Measurements from ENCODE around the gene LRRFIP1.

Gene LRRFIP1, protein sequence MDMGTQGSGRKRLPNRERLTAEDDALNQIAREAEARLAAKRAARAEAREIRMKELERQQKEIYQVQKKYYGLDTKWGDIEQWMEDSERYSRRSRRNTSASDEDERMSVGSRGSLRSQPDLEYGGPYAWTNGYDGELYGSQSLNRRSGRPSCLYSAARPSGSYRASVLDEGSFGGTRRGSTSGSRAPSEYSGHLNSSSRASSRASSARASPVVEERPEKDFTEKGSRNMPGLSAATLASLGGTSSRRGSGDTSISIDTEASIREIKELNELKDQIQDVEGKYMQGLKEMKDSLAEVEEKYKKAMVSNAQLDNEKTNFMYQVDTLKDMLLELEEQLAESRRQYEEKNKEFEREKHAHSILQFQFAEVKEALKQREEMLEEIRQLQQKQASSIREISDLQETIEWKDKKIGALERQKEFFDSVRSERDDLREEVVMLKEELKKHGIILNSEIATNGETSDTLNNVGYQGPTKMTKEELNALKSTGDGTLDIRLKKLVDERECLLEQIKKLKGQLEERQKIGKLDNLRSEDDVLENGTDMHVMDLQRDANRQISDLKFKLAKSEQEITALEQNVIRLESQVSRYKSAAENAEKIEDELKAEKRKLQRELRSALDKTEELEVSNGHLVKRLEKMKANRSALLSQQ

DNA sequence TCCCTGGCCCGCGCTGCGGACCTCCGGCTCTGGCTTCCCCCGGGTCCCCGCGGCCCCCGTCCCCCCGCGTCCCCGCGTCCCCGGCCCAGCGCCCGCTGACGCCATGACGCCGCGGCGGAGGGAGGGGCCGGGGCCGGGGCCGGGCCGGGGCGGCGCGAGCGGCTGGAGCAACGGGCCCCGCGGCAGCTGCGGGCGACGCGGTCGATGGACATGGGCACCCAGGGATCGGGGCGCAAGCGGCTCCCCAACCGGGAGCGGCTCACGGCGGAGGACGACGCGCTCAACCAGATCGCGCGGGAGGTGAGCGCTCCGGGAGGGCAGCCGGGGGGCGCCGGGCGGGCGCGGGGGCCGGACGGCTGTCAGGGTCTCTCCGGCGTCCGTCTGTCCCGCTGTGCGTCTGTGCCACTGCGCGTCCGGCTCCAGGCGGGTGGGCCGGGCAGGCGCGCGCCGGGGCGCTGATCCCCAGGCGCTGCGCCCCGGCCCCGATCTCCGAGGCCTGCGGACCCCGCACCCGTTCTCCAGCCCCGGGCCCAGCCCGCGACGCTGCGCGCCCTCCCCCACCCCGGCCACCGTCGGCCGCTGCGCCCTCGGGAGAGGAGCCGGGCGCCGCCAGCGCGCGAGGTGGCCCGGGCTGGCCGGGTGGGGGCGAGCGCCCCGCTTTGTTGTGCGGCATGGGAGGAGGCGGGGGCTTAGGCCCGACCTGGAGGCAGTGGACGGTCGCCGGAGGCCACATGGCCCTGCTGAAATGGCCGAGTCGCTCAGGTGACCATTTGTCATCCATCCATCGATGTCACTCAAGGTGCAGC is at the start of gene LRRFIP1:
Gene LRRFIP1, plus strand, starts transcription at position 147 of the 806 bp plus-strand sequence. Its CDS starts 58 bp downstream, at position 205.
- Mint-ChIP-seq H3K27ac (no peak within 1 kb of the TSS), H3K4me1 (peaks cover 31% of the 10 kb centered on the region), H3K27me3 (peaks cover 56% of the 10 kb centered on the region), H3K36me3 (peaks cover 6% of the 10 kb centered on the region), H3K9me3 (no peaks in the 10 kb centered on the region), H3K4me3 (peak within 1 kb of the TSS; percentile 73)
- peak; percentile 67 for ATAC-seq

DNA sequence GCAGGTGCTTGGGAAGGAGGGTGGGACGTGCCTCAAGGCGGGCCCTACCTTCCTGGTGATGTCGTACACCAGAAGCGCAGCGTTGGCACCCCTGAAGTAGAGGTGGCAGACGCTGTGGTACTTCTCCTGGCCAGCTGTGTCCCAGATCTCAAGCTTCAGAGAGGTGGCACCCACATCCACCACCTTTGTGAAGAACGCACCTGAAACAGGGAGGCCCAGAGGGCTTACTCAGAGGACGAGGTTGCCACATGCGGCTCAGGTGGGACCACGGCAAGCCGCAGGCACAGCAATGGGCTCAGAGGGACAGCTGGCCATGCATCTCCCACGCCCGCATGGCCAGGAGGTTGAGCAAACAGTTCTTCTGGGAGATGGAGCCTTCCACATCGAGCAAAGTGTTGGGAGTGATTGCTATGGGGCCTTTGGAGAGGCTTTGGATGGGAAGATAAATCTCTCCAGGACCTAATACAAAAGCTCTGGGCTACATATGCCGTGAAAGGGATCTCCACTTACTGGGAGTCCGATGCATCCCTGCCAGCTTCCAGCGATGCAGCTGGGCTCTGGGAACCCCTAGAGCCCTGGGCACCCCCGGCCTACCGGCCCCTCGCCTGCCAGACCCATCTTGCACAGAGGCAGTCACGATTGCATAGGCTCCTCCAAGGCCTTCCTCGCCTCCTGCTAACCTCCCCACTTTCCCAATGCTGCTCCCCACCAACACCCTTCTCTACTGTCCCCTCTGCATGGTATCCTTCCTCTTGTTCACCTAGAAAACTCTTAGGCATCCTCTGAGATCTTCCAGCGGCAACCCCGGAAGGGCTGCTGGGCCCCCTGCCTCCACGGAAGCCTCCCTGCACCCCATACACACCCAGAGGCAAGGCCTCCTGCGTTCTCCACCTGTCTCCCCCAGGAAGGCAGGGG is 49.2 kb upstream of the LRRFIP1 start:
- H3K27ac Mint-ChIP-seq, result no peak overlapping the region
- peaks cover 55% of the 10 kb centered on the region for H3K27me3 Mint-ChIP-seq
- H3K9me3 Mint-ChIP-seq, result no peaks in the 10 kb centered on the region
- ATAC-seq, result no peak
- no peaks in the 10 kb centered on the region for H3K4me1 Mint-ChIP-seq
- H3K36me3 Mint-ChIP-seq, result no peaks in the 10 kb centered on the region
- no peak overlapping the region for H3K4me3 Mint-ChIP-seq

DNA sequence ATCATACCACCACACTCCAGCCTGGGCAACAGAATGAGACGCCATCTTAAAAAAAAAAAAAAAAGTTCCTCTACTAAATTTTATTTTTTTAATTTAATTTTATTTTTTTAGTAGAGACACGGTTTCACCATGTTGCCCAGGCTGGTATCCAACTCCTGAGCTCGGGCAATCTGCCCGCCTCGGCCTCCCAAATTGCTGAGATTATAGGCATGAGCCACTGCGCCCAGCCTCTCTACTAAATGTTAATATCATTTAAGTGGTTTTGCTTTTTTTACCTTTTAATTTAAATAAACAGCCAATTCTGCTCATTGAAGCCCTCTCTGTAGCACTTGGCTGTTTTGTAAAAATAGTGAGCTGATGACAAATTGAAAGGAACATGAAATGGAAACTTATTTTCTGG is 46.1 kb upstream of the LRRFIP1 start:
- peaks cover 45% of the 10 kb centered on the region for H3K27me3 Mint-ChIP-seq
- ATAC-seq, result no peak
- no peaks in the 10 kb centered on the region for H3K9me3 Mint-ChIP-seq
- no peak overlapping the region for H3K27ac Mint-ChIP-seq
- no peak overlapping the region for H3K4me3 Mint-ChIP-seq
- H3K36me3 Mint-ChIP-seq, result no peaks in the 10 kb centered on the region
- H3K4me1 Mint-ChIP-seq, result no peaks in the 10 kb centered on the region

DNA sequence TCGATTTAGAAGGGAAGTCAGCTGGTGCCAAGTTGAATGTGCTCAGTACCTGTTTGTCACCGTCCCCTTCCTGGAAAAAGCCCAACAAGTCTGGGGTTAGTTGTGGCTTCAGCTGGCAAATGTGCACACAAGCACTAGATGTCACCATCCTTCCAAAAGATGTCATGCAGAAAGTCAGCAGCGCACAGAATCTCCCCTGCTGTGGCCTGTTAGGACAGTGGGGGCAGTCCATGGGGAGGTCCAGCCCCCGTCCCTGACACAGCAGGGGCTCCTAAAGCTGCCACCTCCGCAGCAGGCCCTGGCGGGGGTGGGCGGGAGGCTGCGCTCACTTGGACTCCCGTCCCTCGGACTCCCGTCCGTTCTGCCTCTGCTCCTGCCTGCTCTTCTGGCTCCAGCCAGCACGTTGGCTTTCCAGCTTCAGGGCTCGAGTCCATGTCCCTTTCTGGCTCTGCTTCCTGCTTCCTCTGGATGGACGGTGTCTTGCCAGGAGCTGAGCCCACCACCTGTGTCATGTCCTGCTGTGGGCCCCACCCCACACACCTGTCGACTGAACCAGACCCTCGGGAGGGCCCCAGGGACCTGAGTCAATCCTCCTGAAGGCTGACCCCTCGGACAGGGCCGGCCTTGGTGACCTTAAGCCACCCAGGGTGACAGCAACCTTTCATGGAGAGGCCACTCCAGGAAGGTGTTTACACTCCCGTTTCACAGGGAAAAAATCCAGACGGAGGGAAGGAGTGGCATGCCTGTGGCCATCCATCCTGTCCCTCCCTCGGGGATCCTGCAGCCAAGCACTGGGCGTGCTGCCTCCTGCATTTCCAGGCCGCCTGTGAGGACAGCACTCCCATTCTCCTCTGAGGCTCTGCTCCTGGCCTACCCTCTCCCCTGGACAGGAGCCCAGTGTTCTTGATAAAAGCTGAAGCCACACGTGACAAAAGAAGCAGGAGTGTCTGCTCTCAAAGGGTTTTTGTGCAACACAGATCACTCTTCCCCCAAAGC is 45.3 kb upstream of the LRRFIP1 start:
- H3K9me3 Mint-ChIP-seq, result no peaks in the 10 kb centered on the region
- H3K36me3 Mint-ChIP-seq, result no peaks in the 10 kb centered on the region
- no peaks in the 10 kb centered on the region for H3K4me1 Mint-ChIP-seq
- H3K27ac Mint-ChIP-seq, result no peak overlapping the region
- ATAC-seq, result peak; percentile 83
- peaks cover 45% of the 10 kb centered on the region for H3K27me3 Mint-ChIP-seq
- no peak overlapping the region for H3K4me3 Mint-ChIP-seq

DNA sequence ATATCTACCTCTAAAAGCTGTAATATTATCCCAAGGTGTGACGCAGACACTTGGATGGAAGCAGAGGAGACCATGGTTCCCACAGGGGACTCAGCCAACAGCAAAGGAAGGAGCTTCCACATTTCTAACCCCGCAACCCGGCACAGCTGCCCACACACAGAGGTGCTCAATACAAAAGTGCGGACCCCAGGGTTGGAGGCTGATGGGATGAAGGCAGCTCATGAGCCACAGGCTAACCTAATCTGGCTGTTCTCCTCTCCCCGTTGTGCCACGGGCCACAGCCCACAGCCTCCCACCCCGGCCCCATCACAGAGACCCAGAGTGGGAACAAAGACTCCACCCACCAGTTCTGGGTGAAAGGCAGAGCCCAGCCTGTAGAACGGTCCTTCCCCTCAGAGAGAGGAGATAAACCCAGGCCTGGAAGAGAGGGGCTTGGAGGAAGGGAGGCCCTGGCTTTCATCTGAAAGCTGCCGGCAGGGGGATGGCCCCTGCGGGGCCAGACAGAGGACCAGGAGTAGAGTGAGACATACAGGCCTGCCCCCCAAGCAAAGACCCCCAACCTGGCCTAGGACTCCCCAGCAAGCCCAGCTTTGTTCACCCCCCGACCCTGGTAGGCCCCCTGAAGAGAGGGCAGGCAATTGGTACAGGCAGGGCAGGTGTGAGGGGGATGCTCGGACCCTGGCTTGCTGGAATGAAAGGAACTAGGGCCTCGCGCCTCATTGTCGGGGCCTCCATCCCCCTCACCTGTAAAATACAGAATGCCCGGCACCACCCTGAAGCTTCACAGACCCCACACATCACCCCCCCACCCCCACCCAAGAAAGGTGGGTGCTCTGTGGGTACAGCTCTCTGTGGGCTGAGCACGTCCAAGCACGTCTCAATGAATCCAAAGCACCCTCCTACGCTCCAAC is 43.7 kb upstream of the LRRFIP1 start:
- H3K4me3 Mint-ChIP-seq, result no peak overlapping the region
- no peaks in the 10 kb centered on the region for H3K9me3 Mint-ChIP-seq
- H3K36me3 Mint-ChIP-seq, result no peaks in the 10 kb centered on the region
- no peaks in the 10 kb centered on the region for H3K4me1 Mint-ChIP-seq
- no peak overlapping the region for H3K27ac Mint-ChIP-seq
- H3K27me3 Mint-ChIP-seq, result peaks cover 41% of the 10 kb centered on the region
- ATAC-seq, result no peak

DNA sequence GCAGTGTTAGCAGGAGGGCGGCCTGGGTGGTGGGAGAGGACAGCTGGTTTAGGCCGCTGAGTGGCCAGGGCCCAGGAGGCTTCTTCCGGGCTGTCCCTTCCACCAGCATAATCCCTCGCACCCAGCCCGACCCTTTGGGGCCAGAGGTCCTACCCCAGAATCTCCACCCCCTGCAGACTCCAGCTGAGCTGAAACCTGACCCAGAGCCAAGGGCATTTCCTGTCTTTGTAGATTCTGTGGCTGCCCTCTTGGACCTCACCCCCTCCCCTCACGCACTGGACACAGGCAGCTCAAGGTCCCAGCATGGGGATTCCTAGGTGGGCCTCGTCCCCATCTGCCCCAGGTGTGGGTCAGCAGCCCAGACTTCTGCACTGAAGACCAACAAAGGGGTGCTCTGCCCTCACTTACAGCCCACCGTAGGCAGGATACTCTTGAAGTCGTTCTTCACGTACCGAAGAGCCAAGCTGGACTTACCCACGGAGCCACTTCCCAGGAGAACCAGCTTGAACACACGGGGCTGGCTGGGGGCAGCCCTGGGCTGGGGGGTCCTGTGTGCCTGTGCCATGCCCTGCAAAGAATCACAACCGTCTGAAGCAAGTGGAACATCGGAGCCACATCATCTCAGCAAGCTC is 41.7 kb upstream of the LRRFIP1 start:
- Mint-ChIP-seq H3K27me3 (peaks cover 47% of the 10 kb centered on the region), H3K36me3 (no peaks in the 10 kb centered on the region), H3K27ac (no peak overlapping the region), H3K4me3 (no peak overlapping the region), H3K9me3 (no peaks in the 10 kb centered on the region), H3K4me1 (no peaks in the 10 kb centered on the region)
- ATAC-seq, result no peak

DNA sequence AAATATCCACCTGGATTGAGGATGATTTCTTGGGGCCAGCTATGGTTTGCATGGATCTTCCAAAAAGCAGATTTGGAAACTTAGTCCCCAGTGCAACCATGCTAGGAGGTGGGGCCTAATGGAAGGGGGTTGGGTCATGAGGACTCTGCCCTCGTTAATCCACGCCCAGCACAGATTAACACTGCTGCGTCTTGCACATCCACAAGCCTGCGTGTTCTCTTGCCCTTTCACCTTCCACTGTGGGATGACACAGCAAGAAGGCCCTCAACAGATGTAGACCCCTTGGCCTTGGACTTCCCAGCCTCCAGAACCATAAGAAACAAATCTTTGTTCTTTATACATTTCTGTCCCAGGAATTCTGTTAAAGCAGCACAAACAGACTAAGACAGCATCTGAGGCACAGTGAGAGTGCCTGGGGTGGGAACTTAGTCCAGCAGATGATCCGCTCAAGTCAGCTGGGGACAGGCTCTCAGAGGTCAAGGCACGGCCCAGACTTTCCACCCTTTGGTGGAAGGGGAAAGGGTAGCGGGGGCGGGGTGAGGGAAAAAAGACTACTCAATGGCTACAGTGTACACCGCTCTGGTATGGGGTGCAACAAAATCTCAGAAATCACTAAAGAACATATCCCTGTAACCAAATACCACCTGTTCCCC is 39.2 kb upstream of the LRRFIP1 start:
- peaks cover 47% of the 10 kb centered on the region for H3K27me3 Mint-ChIP-seq
- no peaks in the 10 kb centered on the region for H3K9me3 Mint-ChIP-seq
- H3K4me1 Mint-ChIP-seq, result peaks cover 11% of the 10 kb centered on the region
- H3K36me3 Mint-ChIP-seq, result no peaks in the 10 kb centered on the region
- H3K27ac Mint-ChIP-seq, result no peak overlapping the region
- no peak overlapping the region for H3K4me3 Mint-ChIP-seq
- no peak for ATAC-seq

DNA sequence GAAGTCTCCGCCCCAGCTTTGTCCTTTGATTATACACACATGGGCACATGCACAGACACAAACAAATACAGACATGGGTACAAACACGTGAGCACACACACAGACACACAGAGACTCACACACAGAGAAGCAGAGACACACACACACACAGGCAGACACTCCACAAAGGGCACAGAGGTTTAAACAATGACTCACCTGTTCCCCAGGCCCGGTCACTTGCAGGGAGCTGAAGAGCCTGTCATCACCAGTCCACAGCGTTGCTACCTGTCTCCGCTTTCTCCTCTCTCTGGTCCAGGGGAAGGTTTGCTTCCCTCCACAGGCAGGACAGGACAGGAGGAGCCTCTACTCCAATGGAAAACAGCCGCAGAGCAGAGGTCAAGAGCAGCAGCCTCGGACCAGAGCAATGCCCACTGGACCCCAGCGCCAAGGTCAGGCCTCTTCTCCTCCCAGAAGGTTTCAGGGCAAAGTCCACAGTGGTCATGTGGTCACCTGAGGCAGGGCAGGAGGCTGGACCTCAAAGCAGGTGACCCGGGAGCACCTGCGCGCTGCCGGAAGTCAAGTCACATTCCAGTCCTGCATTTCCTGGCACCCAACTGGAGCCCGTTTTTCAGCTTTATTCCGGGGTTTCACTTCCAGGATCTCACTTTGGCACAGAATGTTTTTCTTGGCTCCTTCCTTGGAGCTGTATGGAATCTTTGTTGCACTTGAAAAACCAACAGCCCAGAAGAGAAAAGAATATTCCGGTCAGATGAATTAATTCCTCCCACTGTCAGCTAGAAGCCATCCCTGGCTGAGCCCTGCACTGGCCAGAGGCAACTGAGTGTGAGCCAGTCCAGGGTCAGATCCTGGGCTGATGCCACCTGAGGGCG is 36.9 kb upstream of the LRRFIP1 start, which contains the start of gene RAB17:
Gene RAB17, minus strand, starts transcription at position 463 of the 869 bp plus-strand sequence. CDS start 4,580 bp downstream, outside the sequence.
- ATAC-seq, result no peak
- Mint-ChIP-seq H3K36me3 (no peaks in the 10 kb centered on the region), H3K9me3 (no peaks in the 10 kb centered on the region), H3K27ac (no peak within 1 kb of the TSS), H3K27me3 (peaks cover 38% of the 10 kb centered on the region), H3K4me3 (no peak within 1 kb of the TSS), H3K4me1 (peaks cover 11% of the 10 kb centered on the region)

DNA sequence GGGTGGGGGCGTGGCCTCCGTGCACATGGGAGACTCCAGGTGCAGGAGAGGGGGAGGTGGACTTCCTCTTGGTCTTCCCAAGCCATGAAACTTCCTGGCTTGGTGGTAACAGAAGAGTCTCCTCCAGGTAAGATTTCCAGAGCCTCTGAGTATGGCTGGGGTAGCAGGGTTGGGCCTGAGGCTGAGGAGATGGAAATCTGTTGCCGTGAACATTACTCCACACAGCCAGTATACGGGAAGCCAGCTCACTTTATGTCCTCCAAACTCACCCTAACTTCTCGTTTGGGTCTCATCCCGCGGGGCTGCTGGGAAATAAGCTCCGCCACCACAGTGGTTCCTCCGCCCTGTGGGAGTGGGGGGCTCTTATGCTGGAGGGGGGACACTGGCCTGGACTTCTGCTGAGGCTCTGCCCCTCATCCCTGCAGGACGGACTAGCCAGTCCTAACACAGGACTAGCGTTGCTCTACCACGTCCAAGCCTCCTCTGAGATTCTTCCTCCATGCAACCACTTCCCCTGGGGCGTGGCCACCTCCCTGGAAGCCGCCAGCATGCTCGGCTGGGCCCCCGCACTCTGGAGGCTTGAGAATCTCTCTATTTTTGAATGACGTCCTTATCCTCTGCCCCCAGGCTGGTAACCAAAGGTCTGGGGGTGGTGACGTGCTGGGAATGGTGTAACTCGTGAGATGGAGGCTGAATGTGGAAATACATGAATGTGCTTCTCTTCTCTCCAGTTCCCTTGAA is 36.1 kb upstream of the LRRFIP1 start:
- ATAC-seq, result no peak
- no peaks in the 10 kb centered on the region for H3K9me3 Mint-ChIP-seq
- H3K27ac Mint-ChIP-seq, result no peak overlapping the region
- H3K27me3 Mint-ChIP-seq, result peaks cover 30% of the 10 kb centered on the region
- no peak overlapping the region for H3K4me3 Mint-ChIP-seq
- H3K4me1 Mint-ChIP-seq, result peaks cover 11% of the 10 kb centered on the region
- H3K36me3 Mint-ChIP-seq, result no peaks in the 10 kb centered on the region

DNA sequence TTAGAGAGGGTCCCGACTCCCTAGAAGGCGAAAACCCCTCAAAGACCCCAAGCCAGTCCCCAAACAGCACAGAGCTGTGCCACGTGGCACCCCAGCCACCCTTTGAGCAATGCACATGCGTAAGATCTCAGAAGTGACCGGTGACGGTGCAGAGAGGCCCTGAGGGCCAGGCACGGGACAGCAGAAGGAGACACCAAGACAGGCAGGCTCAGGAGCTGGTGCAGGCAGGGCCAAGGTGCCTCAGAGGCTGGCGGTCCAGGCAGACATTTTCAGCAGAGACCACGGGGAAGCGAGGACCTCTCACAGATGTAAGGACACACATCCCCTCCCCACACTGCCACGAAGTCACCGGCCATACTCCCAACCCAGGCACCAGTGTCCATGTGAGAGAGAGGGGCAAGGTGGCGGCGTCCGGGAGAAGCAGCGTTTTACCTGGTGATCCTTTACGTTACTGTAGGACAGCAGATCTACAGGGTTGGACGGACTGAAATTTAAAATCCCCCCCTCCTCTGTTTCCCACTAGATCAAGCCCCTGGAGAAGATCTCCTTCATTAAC is 34.9 kb upstream of the LRRFIP1 start:
- ATAC-seq, result no peak
- Mint-ChIP-seq H3K4me1 (peaks cover 12% of the 10 kb centered on the region), H3K27ac (no peak overlapping the region), H3K36me3 (no peaks in the 10 kb centered on the region), H3K27me3 (peaks cover 18% of the 10 kb centered on the region), H3K4me3 (no peak overlapping the region), H3K9me3 (no peaks in the 10 kb centered on the region)

DNA sequence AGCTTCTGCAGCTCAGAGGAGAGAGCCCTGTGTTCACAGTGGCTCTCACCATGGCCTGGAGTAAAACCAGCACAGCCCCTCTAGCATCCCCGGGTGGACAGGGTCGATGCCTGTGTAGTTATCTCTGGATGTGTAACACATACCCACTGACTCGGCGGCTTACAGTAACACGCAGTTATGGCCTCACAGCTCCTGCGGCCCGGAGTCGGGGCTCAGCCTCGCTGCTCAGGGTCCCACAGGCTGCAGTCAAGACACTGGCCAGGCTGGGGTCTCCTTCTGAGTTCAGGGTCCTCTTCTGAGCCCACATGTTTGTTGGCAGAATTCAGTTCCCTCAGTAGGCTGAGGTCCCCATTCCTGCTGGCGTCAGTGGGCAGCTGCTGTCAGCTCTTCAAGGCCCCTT is 34.4 kb upstream of the LRRFIP1 start:
- H3K27me3 Mint-ChIP-seq, result peaks cover 16% of the 10 kb centered on the region
- H3K9me3 Mint-ChIP-seq, result no peaks in the 10 kb centered on the region
- H3K27ac Mint-ChIP-seq, result no peak overlapping the region
- H3K36me3 Mint-ChIP-seq, result no peaks in the 10 kb centered on the region
- H3K4me1 Mint-ChIP-seq, result peaks cover 17% of the 10 kb centered on the region
- no peak overlapping the region for H3K4me3 Mint-ChIP-seq
- peak; percentile 2 for ATAC-seq
